Liver (tissue), 3 donors: Measurements from ENCODE around the gene SLC38A10.

Experiments used
- EGR1 ChIP-seq, 2 donors: IDR thresholded peaks; 2 replicates each; pipeline ENCODE4 v1.6.1; 2016 to 2018; ENCODE audit warnings: antibody characterized with exemption in 2 of 2, low read depth in 2 of 2
- GABPA ChIP-seq, 2 donors: IDR thresholded peaks in 1 of 2; conservative IDR thresholded peaks in 1 of 2; 2 replicates each; pipeline ENCODE4 v1.6.1; 2016; ENCODE audit warnings: antibody characterized with exemption in 2 of 2, mild to moderate bottlenecking in 1 of 2, moderate library complexity in 1 of 2
- HNF4A ChIP-seq, 2 donors: conservative IDR thresholded peaks; 2 replicates each; pipeline ENCODE4 v1.6.1; 2016; ENCODE audit warnings: antibody characterized with exemption in 2 of 2, mild to moderate bottlenecking in 2 of 2
- JUND ChIP-seq, 2 donors: IDR thresholded peaks; 2 replicates each; pipeline ENCODE4 v1.6.1; 2016; ENCODE audit warnings: antibody characterized with exemption in 2 of 2
- RAD21 ChIP-seq, 2 donors: IDR thresholded peaks; 2 replicates each; pipeline ENCODE4 v1.6.1; 2016; ENCODE audit warnings: antibody characterized with exemption in 2 of 2, mild to moderate bottlenecking in 2 of 2
- RXRA ChIP-seq, 2 donors: IDR thresholded peaks; 2 replicates each; pipeline ENCODE4 v1.6.1; 2017 to 2018; ENCODE audit warnings: antibody characterized with exemption in 2 of 2, mild to moderate bottlenecking in 1 of 2
- SP1 ChIP-seq: IDR thresholded peaks from 2 replicates; pipeline ENCODE4 v1.6.1; 2018; ENCODE audit warnings: antibody characterized with exemption, mild to moderate bottlenecking
- TAF1 ChIP-seq: conservative IDR thresholded peaks from 2 replicates; pipeline ENCODE4 v1.6.1; 2016; ENCODE audit warnings: antibody characterized with exemption, mild to moderate bottlenecking
- YY1 ChIP-seq: IDR thresholded peaks from 2 replicates; pipeline ENCODE4 v1.6.1; 2016; ENCODE audit warnings: antibody characterized with exemption, mild to moderate bottlenecking
- TF ChIP-seq, protein P1 (sequence below): fragments of 150-350 bp; IDR thresholded peaks from 2 replicates; pipeline ENCODE4 v1.5.1; 2017; ENCODE audit warnings: improper control_type of control experiment, low read depth, low read length; ENCODE audit not compliant: missing input control
- TF ChIP-seq, protein P2 (sequence below): IDR thresholded peaks from 2 replicates; pipeline ENCODE4 v1.6.1; 2016; ENCODE audit warnings: antibody characterized with exemption
- TF ChIP-seq, protein P3 (sequence below): IDR thresholded peaks from 2 replicates; pipeline ENCODE4 v1.6.1; 2016; ENCODE audit warnings: antibody characterized with exemption
- TF ChIP-seq, protein P4 (sequence below): IDR thresholded peaks from 2 replicates; pipeline ENCODE4 v1.6.1; 2016; ENCODE audit warnings: antibody characterized with exemption
- TF ChIP-seq, protein P5 (sequence below): IDR thresholded peaks from 2 replicates; pipeline ENCODE4 v1.6.1; 2016; ENCODE audit warnings: antibody characterized with exemption, mild to moderate bottlenecking
- donor health status: healthy.
- donor health status: healthy.

DNA sequence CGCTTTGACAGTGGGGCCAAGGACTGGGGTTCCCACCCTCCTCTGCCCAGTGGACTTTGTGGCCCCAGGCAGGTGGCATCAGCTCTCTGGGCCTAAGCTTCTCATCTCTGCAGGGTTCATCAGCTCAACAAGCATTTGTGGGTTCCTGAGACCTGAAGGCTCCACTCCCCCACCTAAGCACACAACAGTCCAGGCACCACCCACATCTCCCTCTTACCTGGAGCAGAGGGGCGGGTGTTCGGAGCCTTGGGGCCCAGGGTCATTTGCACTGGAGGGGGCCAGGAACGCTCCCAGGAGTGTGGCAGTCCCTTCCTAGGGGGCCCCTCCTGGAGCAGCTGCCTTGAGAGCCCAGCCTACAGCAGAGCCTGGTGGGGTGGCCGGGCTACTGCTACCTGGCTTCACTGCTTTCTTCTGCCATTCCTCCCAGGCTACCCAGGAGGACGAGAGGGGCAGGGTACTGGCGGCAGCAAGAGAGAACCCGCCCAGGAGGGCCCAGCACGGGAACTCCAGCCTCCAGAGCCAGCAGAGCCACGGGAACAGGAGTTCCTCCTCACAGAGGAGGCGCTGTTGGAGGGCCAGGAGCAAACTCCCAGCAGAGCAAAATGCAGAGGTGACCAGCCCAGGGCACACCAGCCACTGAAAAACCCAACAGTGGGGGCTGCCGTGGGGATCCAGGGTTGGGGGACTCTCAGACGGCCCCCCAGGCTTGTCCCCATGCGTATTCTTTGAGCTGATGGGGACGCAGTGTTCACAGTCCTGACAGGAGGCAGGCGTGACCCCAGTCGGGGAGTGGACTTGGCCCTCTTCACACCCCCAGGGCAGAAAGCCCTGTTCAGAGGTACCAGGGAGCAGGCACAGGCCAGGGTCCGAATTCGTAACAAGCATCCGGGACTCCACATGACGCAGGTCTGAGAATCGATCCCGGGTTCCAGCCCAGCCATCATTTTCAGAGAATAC, 35.1 kb upstream of the SLC38A10 start:
- TF ChIP-seq, protein P1, sequence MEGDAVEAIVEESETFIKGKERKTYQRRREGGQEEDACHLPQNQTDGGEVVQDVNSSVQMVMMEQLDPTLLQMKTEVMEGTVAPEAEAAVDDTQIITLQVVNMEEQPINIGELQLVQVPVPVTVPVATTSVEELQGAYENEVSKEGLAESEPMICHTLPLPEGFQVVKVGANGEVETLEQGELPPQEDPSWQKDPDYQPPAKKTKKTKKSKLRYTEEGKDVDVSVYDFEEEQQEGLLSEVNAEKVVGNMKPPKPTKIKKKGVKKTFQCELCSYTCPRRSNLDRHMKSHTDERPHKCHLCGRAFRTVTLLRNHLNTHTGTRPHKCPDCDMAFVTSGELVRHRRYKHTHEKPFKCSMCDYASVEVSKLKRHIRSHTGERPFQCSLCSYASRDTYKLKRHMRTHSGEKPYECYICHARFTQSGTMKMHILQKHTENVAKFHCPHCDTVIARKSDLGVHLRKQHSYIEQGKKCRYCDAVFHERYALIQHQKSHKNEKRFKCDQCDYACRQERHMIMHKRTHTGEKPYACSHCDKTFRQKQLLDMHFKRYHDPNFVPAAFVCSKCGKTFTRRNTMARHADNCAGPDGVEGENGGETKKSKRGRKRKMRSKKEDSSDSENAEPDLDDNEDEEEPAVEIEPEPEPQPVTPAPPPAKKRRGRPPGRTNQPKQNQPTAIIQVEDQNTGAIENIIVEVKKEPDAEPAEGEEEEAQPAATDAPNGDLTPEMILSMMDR: no peak
- TF ChIP-seq RAD21 (IDR thresholded peaks at IDR 0.05) (peak in 1 of 2 donors; percentile 10), EGR1 (IDR thresholded peaks at IDR 0.05; ENCODE audit: low read depth in 2 of 2) (no peak), TAF1 (no peak), SP1 (peak; percentile 64), YY1 (peak; percentile 50), HNF4A (conservative IDR thresholded peaks at IDR 0.05) (peak; percentile 93 to 97), RXRA (IDR thresholded peaks at IDR 0.05) (peak; percentile 62 to 92), JUND (IDR thresholded peaks at IDR 0.05) (peak in 1 of 2 donors; percentile 46), GABPA (IDR thresholded peaks at IDR 0.05 in 1 of 2, conservative IDR thresholded peaks at IDR 0.05 in 1 of 2) (peak in 1 of 2 donors; percentile 25)
- TF ChIP-seq, protein P2, sequence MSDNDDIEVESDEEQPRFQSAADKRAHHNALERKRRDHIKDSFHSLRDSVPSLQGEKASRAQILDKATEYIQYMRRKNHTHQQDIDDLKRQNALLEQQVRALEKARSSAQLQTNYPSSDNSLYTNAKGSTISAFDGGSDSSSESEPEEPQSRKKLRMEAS: peak; percentile 64
- TF ChIP-seq, protein P3, sequence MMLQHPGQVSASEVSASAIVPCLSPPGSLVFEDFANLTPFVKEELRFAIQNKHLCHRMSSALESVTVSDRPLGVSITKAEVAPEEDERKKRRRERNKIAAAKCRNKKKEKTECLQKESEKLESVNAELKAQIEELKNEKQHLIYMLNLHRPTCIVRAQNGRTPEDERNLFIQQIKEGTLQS: no peak
- TF ChIP-seq, protein P4, sequence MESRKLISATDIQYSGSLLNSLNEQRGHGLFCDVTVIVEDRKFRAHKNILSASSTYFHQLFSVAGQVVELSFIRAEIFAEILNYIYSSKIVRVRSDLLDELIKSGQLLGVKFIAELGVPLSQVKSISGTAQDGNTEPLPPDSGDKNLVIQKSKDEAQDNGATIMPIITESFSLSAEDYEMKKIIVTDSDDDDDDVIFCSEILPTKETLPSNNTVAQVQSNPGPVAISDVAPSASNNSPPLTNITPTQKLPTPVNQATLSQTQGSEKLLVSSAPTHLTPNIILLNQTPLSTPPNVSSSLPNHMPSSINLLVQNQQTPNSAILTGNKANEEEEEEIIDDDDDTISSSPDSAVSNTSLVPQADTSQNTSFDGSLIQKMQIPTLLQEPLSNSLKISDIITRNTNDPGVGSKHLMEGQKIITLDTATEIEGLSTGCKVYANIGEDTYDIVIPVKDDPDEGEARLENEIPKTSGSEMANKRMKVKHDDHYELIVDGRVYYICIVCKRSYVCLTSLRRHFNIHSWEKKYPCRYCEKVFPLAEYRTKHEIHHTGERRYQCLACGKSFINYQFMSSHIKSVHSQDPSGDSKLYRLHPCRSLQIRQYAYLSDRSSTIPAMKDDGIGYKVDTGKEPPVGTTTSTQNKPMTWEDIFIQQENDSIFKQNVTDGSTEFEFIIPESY: peak; percentile 46
- TF ChIP-seq, protein P5, sequence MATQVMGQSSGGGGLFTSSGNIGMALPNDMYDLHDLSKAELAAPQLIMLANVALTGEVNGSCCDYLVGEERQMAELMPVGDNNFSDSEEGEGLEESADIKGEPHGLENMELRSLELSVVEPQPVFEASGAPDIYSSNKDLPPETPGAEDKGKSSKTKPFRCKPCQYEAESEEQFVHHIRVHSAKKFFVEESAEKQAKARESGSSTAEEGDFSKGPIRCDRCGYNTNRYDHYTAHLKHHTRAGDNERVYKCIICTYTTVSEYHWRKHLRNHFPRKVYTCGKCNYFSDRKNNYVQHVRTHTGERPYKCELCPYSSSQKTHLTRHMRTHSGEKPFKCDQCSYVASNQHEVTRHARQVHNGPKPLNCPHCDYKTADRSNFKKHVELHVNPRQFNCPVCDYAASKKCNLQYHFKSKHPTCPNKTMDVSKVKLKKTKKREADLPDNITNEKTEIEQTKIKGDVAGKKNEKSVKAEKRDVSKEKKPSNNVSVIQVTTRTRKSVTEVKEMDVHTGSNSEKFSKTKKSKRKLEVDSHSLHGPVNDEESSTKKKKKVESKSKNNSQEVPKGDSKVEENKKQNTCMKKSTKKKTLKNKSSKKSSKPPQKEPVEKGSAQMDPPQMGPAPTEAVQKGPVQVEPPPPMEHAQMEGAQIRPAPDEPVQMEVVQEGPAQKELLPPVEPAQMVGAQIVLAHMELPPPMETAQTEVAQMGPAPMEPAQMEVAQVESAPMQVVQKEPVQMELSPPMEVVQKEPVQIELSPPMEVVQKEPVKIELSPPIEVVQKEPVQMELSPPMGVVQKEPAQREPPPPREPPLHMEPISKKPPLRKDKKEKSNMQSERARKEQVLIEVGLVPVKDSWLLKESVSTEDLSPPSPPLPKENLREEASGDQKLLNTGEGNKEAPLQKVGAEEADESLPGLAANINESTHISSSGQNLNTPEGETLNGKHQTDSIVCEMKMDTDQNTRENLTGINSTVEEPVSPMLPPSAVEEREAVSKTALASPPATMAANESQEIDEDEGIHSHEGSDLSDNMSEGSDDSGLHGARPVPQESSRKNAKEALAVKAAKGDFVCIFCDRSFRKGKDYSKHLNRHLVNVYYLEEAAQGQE: peak; percentile 58
